ENCODE measurements around the gene HOXA4.

Gene HOXA4

GRCh38 chr7:27130540-27131389 lies at the start of gene HOXA4:
TSS of gene HOXA4 (minus strand) at chr7:27130757. CDS start at chr7:27130733, 24 bp downstream.
- DNase-seq: no peak

- no peak for DNase-seq
Measured at GRCh38 chr7:27179503-27180430, 49.2 kb upstream of the HOXA4 start.

GRCh38 chr7:27179030-27179429 lies 48.5 kb upstream of the HOXA4 start:
- no peak for DNase-seq

- no peak for DNase-seq
Measured at GRCh38 chr7:27178366-27178765, 47.8 kb upstream of the HOXA4 start.

- no peak for DNase-seq
Measured at GRCh38 chr7:27177795-27178320, 47.3 kb upstream of the HOXA4 start.

GRCh38 chr7:27176962-27177794 lies 46.6 kb upstream of the HOXA4 start:
- DNase-seq: no peak

GRCh38 chr7:27176524-27176845 lies 45.9 kb upstream of the HOXA4 start:
- DNase-seq: no peak

GRCh38 chr7:27175626-27176523 lies 45.3 kb upstream of the HOXA4 start:
- no peak for DNase-seq

GRCh38 chr7:27174874-27175625 lies 44.5 kb upstream of the HOXA4 start:
- DNase-seq: no peak

GRCh38 chr7:27173956-27174873 lies 43.7 kb upstream of the HOXA4 start, which contains the start of gene HOXA10:
TSS of gene HOXA10 (minus strand) at chr7:27174320. CDS start at chr7:27174306, 14 bp downstream.
- DNase-seq: no peak

- no peak for DNase-seq
Measured at GRCh38 chr7:27173511-27173955, 43.0 kb upstream of the HOXA4 start.

GRCh38 chr7:27172823-27173510 lies 42.4 kb upstream of the HOXA4 start:
- no peak for DNase-seq

- DNase-seq: no peak
Measured at GRCh38 chr7:27172315-27172774, 41.8 kb upstream of the HOXA4 start.

- DNase-seq: no peak
Measured at GRCh38 chr7:27171637-27172314, 41.2 kb upstream of the HOXA4 start.

GRCh38 chr7:27171325-27171636 lies 40.7 kb upstream of the HOXA4 start:
- no peak for DNase-seq

GRCh38 chr7:27170426-27171324 lies 40.1 kb upstream of the HOXA4 start:
- no peak for DNase-seq

Measured in hippocampal formation (tissue), 2 donors.